Activated naive CD4-positive, alpha-beta T cell treated with anti-CD3 and anti-CD28 coated beads, Interleukin-2, amount 50 U/mL, for 16 hours (primary cell): ENCODE results near the gene TEAD1.
"Not testable (repeated sequence)": the region's sequence is repeated elsewhere in the genome, so short reads cannot be mapped to it uniquely, and the experiment has no call there.

Experiments used
- DNase-seq: peaks from one replicate; pipeline ENCODE4 v3.0.0-alpha.2; 2020

TEAD1 gene

DNA sequence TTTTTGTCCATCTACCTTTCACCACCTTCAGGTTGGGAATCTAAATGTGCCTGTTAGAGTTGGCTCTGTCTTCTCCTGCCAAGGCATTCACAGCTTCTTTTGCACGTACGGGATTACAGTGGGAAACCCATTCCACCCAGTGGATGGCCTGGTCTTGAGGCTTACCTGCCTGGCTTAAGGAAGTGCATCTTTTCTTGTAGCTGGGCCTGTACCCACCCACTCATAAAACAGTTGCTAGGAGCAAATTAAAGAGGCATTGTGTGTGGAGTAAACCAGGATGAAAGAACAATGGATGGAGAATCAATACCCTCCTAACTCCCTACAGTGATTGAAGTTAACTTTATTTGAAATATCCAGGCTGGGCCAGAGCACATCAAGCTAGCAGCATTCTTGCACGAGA lies 71.6 kb downstream of the TEAD1 start:
- DNase-seq: no peak

DNA sequence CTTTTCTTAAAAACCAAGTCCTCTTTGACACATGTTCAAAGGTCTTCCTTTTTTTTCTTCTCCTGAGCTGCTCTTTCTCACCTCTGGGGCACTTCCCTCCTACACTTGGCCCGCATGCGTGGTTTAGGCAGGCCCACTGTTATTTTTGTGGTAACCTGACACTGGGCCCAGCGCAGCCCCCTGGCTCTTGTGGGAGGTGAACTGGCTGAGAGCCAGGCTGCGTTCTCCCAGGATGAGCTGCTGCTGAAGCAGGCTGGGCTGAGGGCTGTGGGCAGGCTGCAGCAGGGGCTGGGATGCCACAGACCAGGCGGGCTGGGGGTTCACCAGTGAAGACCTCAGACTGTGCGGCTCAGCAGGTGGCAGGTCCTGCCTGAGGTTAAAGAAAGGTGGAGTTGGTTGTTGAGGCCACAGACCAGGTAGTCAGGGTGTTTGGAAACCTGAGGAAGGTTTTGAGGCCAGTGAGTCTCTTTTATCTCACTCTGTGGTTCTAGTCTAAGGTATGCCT lies 72.4 kb downstream of the TEAD1 start:
- DNase-seq: no peak

DNA sequence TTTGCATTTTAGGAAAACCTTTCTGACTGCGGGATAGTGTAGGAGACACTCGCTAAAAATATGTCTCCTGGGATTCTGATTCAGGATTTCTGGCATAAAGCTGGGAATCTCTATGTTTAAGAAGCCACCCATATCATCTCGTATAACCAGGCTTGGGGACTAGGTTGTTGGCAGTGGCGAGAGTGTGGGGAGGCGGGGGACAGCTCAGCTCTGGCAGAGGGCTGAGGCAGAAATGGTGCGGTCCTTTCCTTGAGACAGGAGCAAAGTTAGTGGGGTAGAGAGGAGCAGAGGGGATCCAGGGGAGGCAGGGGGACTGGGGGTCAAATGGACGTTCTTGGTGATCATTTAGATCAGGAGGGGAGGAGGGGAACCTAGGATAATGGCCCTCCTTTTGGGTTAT lies 74.3 kb downstream of the TEAD1 start:
- no peak for DNase-seq

DNA sequence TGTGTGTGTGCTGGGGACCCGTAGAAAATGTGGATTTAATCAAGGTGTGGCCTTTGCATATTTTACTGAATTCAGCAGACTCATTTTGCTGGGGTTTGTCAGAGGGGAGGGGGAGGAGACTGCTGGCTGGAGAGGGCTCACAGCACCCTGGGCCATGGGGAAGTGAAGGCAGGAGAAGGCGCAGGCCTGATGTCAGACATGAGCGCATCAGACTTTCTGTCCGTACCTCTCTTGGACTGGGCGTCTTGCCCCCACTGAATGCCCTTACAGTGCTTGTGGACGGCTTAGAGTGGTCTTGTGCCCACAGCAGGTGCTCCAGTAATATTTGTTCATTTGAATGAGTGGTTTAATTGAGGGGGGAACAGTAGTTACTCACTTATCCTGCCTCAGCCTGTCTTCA lies 75.2 kb downstream of the TEAD1 start:
- no peak for DNase-seq

DNA sequence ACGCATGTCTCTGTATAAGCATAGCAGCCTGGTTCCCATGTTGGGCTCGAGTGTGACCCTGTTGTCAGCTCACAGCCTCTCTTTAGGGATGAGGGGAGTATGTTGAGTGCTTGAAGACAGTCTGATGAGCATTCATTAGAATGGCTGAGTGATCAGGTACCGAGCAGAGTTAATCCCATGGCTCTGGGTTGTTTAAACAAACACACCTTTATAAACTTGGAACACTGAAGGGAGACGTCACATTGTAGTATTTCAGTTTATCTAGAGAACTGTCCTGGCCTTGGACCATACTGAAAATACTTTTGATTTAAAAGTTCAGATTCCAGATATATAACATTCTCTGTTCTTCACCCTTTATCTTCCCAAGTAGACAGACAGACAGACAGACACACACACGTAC lies 76.0 kb downstream of the TEAD1 start:
- no peak for DNase-seq

DNA sequence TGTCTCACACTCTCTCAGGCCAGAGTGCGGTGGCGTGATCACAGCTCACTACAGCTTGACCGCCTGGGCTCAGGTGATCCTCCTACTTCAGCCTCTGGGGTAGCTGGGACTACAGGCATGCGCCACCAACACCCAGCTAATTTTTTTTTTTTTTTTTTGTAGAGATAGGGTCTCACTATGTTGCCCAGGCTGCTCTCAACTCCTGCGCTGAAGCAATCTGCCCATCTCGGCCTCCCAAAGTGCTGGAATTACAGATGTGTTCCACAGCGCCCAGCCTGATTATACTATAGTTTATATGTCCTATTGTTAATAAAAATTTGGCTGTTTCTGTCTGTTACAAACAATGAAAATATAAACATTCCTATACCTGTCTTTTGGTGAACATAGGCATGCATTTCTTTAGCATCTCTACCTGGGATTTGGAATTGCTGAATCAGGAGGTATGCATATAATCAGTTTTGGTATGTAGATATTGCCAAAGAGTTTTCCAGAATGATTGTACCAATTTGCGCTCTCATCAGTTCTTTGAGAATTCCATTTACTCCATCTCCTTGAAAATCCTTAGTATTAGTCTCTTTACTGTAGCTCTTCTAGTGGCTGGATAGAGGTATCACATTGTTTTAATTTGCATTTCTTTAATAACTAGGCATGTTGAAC lies 78.8 kb downstream of the TEAD1 start:
- no peak for DNase-seq

DNA sequence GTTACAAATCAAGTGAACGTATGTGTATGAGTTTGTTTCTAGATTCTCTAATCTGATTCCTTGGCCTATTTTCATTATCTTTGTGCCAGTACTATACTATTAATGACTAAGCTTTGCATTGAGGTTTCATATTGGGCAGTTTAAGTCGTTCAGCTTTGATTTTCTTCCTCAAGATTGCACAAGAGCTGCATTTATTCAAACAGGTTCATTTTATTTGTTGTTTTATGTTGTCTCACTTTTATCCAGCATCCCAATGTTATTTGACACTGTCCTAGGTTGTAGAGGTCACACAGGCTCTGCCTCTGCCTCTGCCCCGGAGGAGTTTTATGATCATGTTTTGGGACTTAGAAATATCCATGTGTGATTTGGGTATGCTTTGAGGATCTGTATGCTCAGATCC lies 79.8 kb downstream of the TEAD1 start:
- DNase-seq: no peak

DNA sequence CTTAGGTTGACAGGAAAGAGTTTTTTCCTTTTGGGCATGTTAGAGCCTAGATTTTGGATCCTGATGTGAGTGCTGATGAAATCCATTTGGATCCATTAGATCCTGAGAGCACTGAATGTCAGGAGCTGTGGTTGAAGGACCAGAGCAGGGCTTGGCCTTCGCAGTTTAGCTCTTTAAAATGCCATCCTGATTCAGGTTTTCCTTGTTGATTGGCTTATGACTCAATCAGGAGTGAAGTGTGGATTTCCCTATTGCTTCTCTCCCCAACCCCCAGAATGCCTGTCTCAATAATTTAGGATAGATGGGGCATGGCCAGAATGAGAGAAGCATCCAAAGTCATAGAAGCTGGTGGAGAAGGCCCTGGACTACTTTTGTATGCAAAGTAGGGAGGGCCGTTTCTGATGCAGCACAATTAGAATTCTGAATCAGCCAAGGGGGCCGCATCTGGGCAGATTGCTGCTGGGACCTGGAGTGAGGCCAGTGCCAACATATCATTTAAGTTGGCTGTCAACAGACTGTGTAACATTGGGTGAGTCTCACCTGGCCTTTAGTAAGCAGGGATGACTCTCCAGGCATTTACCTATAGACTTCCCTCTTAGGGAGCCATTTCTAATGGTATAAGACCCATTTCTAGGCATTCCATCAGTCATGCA lies 80.5 kb downstream of the TEAD1 start:
- DNase-seq: no peak

DNA sequence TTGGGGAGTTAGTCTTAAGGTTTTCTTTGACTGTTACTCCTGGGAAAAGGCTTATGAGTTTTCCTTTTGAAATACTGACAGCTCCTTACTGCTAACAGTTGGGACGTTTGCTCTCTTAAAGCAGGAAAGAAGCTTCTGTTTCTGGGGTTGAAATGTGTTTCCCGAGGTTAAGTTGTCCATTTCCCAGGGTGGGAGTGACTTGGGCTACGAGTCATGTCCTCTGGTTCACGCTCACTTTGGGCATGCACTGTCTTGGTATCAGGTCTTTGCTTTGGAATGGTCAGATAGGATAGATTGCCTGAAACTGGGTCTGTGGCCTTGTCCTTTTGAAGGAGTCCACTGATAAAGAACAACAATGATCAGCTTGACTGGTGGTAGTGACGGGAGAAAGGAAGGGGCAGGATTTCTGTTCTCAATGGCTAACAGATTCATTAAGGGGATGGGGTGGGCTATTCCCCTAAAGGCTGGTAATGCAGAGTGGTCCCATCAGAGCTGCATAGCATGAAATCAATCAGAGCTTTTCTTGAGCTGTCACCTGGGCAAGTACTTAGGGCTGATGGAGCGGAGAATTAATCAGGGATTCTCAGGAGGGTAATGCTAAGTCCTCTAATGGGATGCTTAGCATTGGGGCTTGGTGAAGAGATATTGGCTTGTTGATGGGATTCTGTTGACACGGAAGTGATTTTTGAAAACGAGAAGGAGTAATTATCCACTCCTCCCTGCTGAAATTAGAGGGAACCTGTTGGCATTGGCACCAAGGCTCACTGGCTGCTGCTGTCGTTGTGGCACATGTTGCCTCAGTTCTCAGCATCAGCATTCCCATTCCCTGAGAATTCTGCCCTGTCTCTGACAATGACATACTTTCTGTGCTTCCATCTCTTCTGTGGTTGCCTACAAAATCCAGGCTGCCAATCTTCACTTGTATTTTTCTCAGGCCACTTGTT lies 81.6 kb downstream of the TEAD1 start:
- no peak for DNase-seq

DNA sequence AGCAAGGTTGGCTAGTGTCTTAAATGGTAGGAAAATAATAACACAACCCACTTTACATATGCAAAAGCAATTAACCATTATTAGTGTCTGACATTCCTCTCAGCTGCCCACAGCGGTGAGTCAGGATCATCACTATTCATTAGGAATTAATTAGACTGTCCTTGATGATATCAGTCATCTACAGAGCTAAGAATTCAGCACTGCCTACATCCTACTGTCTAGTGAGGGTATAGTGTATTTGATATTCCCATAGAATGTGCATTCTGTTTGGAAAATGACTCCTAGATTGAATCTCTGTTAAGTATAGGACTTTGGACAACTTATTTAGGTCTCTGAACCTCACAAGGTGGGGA lies 82.2 kb downstream of the TEAD1 start:
- DNase-seq: no peak

DNA sequence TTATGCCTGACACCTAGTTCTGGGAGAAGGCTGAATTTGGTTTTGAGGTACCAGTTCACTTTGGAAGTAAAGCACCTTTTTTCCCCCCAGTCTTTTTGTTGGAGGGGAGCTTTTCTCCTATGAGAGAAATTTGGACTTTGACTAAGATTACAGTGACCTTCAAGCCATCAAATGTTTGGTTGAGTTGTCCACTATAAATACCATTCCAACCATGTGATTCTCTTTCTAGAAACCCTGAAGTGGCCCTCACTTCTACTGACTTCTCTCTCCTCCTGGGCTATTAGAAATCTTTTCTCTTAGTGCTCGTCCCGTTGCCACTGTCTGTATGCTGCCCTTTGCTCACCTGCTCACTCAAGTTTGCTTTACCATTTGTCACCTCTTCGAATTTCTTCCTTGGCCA lies 82.6 kb downstream of the TEAD1 start:
- no peak for DNase-seq

DNA sequence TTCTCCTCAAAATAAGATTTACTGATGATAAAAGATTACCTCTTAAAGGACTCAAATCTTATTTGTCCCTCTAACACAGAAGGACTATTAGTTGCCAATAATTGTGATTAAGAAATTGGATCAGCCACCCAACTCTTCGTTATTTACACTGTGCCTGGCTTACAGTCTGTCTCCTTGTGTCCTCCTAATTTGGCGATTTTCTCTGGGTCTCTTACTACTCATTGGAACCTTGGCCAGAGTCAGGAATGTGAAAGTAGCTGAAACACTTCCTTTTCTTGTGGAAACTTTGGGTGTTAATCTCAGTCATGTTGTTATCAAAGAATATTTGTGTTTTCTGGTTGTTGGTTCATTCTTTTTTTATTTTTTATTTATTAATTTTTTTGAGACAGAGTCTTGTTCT lies 83.2 kb downstream of the TEAD1 start:
- DNase-seq: no peak

DNA sequence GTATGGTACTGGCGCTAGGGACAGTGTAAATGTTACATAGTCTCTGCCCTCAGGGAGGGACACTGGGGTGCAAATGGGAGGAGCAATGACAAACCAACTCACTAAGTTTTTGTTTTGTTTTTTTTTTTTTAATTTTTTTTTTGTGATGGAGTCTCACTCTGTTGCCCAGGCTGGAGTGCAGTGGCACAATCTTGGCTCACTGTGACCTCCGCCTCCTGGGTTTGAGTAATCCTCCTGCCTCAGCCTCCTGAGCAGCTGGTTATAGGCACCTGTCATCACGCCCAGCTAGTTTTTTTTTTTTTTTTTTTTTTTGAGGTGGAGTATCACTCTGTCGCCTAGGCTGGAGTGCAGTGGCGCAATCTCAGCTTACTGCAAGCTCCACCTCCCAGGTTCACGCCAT lies 83.9 kb downstream of the TEAD1 start:
- DNase-seq: not testable (repeated sequence)

DNA sequence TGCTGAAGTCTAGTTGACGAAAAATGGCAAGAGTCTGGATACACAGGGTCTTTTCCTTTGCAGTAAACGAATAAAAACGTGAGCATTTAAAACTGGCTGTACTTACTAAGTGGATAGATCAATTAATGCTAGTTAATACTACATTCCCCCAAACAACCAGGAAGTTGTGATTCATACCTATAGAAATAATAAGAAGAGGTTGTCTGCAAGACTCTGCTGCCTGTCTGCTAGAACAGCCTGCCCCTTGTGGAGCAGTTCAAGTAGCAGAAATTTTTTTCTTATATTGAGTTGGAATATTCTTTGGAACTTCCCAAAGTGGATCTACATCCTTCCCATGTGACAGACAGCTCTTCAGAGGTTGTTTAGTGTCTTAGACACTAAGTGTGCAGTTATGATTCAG lies 86.8 kb downstream of the TEAD1 start:
- DNase-seq: no peak

DNA sequence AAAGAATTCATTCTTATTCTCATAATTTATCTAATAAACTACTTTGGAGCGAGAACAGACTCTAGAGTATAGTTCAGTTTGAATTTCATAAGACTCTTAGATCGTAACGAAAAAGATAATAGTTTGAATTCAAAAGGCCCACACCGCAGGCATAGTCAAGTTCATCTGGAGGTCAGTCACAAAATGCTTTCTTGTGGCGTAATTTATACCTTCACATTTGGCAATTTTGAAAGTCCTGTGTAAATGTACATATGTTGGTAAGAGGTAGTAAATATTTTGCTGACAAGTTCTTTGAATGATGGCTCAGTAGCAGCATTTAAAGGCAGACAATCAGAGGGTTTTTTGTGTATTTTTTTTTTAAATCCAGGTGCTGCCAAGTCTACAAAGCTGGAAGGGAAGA lies 88.1 kb downstream of the TEAD1 start:
- no peak for DNase-seq

DNA sequence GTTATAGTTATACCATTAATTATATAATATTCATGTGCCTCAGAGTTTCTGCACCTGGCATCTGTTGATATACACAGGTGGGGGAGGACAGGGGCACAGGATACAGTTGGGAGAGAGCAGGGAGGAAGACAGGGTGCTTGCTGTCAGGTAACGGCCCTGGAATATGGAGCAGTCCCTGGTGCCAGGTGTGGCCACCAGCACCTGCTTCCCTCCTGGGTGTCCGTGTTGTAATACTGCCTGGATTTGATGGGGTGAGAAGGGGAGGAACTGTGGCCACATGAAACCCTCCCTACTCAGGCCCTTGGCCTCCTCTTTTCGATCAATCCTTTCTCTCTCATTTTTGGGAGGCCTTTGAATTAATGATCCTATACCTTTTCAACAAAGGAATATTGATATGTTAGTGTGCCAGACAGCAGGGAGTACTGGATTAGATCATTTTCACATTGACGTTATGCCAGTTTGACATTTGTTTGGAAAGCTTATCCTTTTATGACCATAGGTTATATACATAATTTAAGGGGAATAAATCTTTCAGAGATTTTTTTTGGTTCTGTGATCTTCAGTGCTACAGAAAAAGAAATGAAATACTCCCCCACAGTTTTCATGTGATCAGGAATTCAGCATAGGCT lies 88.6 kb downstream of the TEAD1 start:
- no peak for DNase-seq

DNA sequence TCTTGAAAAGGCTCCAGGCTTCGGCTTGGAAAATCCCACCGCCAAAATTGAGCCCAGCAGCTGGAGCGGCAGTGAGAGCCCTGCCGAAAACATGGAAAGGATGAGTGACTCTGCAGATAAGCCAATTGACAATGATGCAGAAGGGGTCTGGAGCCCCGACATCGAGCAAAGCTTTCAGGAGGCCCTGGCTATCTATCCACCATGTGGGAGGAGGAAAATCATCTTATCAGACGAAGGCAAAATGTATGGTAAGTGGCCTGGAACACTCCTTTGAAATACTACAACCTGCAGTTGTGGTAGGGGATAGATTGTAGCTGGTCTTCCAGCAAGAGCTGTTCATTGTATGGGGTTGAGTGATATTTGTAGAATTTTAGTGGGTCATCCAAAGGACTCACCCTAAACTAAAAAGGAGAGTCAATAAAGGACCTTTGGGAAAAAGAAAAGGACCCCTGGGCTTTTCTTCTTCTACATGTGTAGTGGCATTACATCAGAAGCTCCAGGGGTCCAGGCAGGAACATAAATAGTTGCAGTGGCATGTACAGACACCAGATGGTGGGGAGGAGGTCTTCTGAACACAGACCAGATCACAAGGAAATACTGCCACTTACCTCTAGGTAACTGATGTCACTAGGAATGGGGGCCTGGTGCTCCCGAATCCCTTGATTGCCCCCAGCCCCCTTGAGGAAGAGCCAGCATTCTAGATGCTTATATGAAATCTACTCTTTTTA lies 90.1 kb downstream of the TEAD1 start:
- DNase-seq: no peak

DNA sequence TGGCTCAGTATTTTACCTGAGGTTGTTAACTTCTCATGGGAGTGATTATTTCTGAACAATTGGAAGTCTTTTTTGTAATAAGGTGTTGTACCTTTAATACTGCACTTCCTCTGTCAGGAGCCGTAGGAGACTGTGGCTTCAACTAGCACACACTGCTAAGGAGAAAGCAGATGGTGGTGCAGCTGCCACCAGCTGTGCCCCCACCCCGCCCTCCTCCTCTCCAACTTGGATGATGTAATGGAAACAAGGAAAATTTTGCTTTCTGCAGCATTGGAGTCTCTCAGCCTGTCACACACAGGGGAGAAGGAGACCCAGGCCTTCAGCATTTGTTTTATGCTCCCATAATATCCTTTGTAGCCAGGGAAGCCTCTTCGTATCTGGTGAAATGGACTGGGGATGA lies 91.2 kb downstream of the TEAD1 start:
- no peak for DNase-seq

DNA sequence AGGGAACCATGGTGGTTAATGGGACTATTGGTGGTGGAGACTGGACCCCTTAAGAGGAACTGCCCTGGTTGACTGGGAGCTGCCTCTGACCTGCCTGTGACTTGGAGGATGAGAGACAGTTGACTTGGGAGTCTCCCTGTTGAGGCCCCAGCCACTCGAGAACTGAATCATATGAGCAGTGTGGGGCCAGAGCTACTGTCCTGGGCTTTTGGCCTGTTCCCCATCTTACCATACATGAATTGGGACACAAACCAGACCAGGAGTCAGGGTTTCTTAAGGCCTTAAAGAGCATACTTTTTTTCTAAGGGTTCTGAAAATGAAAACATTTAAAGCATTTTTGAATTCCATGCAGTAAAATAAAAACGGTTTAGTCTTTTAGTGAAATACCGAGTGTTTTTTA lies 92.8 kb downstream of the TEAD1 start:
- DNase-seq: no peak

DNA sequence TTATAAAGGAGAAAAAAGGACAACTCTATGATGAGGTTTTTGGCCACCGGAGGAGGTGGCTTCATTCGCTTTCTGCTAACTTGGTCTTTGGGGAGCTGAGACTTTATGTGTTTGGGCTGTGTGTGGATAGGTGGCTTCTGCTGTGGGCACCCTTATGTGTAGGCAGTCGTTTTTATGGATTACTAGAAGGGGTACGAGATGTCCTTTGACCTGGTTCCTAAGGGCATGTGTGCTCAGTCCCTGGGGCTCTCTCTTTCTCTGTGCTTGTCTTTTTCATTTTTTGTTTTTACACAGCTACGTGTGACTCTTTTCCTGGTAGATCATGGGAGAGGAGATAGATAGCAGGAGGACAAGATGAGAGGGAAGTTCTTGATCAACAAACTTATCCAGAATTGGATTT lies 93.4 kb downstream of the TEAD1 start:
- no peak for DNase-seq

DNA sequence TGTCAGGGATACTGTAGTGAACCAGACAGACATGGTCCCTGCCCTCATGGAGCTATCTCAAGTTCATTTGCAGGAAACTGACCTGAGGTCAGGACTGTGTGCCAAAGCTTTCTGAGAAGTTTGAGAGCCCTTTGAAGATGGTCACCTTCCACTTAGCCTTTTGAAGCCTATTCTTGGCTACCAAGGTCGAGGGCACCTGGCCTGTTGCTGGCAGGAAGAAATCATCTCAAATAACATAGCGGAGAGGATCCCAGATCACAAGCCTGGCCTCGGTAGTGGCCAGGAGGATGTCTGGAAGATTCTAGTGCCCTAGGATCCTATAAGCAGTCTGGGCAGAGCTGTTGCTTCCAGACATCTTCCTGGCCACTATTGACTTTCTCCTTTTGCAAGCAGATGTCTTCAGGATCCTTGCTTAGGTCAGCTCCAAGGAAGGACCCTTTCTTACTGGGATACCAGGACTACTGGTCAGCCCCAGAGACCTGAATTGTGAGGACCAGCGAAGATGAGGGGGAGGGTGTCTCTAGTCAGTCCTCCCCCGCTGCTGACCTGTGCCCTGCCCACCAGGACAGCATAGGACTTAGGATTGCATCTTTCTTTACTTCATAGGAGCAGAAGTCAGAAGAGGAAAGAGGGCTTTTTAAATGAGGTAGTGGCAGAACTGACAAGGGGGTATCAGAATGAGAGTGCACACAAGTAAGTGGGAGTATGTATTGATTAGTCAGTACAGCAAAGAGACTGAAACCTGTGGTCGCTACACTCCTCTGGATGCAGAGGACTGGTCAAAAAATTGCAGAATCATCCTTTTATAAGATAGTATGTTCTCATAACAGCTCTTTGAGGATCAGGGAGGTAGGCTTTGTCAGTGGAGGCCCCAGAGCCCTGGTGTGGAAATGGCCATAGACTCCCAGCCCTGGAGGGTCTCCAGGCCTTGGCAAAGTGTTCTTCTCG lies 94.8 kb downstream of the TEAD1 start:
- no peak for DNase-seq
